Amniotic stem cell (primary cell): ENCODE measurements around the gene TMEM115.
A peak's percentile ranks its signal among the peaks of the same experiment; 100 is the strongest.

ENCODE experiments used
- DNase-seq: peaks from one replicate; lab custom pipeline; 2025; lab: John Stamatoyannopoulos, UW

The TMEM115 gene

DNA sequence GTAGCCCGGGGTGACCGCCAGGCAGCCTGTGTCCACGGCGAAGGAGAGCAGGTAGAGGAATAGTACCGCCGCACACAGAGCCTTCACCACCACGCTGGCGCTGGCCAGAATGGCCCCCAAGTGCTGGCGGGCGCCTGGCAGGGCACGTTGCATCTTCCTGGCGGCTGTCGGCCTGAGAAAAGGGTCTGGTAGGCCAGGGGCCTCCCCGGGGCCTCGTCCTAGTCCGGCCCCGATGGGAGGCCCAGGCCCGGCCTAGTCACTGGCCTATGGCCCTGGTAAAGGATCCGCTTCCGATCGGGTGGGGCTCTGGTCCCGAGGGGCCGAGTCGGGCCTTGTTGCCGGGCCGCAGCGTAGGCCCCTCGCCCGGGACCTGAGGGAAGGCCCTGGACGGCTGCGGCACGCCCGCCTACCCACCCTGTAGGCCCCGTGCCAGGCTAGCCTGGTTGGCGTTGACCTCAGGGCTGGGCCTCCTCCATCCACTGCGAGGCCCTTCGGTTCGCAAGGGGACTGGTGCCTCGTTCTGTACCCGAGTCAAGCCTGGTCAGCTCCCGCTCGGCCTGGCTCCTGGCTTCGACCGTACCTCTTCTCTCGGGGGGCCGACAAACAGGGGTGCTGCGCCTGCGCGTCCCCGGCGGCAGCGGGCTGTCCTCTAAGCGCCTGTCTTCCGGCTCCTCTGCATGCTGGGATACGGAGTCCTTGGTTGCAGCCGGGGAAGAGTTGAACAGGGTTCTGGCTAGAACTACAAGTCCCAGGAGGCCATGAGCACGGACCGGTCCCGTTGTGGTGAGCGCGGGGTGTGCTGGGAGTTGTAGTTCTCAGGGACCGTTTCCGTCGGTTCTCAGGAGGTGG, at the start of gene TMEM115:
Gene TMEM115 (minus strand): TSS at position 611 of the 849 bp plus-strand sequence. CDS start 458 bp downstream, at position 153.
- DNase-seq, result peak; percentile 95

- no peak for DNase-seq
Observed at GRCh38 chr3:50408443-50408944, 49.2 kb upstream of the TMEM115 start.

- DNase-seq, result no peak
Observed at GRCh38 chr3:50406487-50406886, 47.2 kb upstream of the TMEM115 start.

DNA sequence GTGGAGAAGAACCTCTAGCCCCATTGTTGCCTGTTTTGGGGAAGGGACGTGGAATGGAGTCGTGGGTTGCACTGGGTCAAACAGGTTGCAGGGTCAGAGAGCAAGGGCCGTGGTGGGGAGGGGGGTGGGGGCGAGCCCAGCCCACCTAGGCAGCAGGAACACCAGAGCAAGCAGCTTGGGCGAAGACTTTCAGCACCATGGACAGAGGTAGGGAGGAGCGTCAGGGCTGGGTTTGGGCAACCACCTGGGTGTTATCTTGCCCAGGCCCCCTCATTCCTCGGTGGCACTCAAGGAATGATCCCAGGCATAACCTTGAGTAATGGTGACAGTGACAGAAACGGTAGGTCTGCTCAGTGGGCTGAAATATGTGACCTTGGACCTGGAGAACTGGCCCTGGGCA, 45.9 kb upstream of the TMEM115 start:
- DNase-seq, result no peak

DNA sequence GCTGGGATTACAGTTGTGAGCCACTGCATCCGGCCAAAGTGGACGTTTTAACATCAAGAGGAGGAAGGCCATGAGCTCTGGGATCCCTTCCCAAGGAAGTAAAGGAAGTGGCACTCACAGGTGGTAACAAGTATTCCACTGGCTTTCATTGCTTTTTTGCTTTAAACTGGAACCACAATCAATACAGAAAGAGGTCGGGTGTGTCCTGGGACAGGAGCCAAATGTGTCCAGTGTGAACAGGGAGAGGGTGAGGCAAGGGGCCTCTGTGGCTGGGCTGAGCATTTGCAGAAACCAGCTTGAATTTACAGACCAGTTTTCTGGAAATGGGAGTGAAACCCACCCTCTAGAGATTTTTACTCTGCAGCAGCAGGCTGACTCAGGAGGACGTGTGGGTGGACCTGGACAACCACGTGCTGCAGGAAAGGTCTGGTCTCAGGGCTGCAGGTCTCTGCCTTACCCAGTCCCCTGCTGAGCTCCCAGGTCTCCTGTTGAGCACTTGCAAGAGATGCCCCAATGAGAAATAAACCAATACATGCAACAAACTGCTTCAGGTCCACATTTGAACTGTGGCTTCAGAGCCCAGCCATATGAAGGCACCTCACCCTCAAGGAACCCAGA, 42.8 kb upstream of the TMEM115 start:
- no peak for DNase-seq

- no peak for DNase-seq
Observed at GRCh38 chr3:50396502-50396901, 37.2 kb upstream of the TMEM115 start.

DNA sequence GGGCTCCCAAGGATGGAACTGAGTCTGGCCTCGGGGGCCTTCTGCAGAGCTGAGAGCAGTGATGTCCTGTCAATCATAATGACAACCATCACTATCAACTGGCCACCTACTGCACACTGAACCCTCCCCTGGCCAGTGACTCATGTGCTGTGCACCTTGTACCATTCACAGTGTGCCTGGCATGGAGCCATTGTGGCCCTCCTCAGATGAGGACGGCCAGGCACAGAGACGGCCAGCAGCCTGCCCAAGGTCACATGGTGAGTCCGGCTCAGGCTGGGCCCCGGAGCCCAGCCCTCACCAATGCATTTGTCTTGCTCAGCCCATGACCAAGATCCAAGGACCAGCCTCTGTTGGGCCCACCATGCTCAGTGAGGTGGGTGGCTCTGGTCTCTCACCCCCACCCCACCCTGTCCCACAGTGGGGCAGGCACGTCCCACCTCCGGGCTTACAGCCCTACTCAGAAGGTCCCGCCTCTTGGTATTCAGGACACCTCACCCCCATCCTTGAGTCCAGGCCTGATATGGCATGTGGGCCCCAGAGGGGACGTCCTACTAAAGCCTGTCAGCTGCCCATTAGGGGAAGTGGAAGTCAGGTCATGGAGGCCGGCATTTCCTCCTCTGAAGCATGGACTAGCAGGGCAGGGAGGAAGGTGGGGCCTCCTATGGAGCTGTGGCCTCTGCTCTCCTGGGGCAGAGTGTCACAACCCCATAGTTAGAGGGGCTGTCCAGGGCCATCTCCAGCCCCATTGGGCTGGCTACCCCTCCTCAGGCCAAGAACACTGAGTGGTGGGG, 35.9 kb upstream of the TMEM115 start:
- DNase-seq, result no peak

GRCh38 chr3:50393061-50393460, 33.7 kb upstream of the TMEM115 start:
- no peak for DNase-seq

GRCh38 chr3:50392101-50392715, 32.9 kb upstream of the TMEM115 start:
- DNase-seq, result no peak

DNA sequence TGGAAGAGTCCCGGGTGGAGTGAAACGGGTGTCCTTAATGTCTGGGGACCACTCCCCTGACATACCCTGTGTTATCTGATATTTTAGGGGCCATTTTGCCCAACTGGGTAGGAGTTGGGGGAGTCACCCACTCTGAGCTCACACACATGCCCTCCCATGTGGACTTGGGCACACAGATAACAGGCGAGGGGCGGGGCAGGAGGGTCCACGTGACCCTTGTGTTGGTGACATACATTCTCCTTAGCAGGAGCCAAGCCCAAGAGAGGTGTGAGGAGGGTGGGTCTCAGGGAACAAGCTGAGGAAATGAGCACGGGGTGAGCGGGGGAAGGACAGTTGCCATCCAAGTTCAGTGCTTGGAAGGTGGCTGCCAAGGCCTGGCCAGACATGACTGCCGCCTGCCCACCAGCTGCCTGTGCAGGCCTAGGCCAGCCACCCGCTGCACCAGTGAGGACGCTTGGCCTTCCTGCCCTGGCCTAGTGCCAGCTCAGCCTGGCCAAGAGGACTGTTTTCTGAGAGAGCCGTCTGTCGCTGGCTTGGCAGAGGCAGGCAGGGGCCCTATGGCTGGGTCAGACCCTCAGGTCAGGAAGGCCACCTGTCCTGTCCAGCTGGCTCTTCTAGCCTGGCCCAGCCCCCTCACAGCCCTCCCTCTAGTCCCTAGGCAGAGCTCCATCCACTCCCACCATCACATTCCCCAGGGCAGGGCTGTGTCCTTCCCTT, 31.3 kb upstream of the TMEM115 start:
- no peak for DNase-seq

GRCh38 chr3:50389414-50389767, 30.1 kb upstream of the TMEM115 start:
- no peak for DNase-seq

GRCh38 chr3:50388720-50389413, 29.5 kb upstream of the TMEM115 start:
- DNase-seq, result no peak

DNA sequence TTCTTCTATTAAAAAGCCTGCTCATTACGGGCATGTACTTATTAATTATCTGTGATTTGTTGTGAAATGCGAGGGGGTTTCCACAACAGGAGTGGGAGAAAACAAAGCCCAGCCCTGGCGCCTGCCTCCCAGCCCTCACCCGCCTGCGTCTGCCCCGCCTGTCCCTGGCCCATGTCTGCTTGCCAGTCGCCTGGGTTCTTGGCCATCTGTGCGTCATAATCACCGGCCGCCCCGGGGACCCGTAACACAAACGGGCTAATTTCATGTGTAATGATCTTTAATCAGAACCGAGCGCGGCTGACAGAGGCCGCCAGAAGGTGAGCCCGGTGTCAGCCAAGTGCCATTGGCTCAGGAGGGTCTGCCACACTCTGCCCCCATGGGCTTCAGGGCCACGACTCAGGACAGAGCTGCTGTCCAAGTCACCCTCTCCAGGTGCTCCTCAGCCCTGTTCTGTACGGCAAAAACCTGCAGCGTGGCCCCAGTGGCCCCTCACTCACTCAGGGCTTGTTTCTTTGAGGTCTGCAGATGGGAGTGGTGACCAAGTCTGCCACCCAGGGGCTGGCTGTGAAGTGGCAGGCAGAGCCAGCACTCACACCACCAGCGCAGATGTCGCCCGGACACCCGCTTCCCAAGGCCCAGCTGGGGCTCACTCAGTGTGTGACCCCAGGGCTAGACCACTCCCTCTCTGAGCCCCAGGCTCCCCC, 28.8 kb upstream of the TMEM115 start:
- DNase-seq, result no peak

DNA sequence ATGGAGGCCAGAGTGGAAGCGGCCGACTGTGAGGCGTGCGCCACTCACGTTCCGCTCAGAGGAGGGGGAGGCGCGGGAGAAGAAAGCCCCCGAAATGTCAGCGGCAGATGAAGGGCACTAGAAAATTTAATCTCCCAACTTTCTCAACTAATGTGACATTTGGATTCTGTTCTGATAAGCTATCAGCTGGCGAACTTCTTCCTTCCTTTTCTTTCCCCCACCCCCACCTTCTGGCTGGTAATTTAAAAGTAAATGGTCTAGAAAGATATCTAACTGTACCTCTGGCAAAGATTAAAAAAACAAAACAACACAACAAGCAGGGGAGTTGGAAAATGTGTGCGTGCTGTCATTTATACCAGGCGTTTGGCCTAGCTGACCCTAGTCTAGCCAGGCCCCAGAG, 26.4 kb upstream of the TMEM115 start:
- DNase-seq, result no peak

GRCh38 chr3:50383750-50384149, 24.4 kb upstream of the TMEM115 start:
- DNase-seq, result no peak

DNA sequence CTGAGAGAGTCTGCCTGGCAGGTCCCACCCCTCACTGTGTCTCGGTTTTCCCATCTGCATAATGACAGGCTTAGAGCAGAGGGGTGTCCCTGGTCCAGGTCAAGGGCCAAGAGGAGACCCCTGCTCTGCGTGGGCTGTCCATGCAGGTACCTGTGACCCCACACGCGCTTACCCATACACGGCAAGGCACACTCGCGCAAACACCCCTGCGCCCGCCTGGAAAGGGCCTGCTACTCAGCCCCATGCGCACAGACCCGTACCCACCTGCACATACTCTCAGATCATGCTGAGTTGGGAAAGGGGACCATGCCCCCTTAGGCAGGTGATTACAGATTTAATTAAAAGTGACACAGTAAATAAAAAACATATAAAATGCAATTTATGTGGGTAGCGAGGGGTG, 23.4 kb upstream of the TMEM115 start:
- DNase-seq, result no peak

DNA sequence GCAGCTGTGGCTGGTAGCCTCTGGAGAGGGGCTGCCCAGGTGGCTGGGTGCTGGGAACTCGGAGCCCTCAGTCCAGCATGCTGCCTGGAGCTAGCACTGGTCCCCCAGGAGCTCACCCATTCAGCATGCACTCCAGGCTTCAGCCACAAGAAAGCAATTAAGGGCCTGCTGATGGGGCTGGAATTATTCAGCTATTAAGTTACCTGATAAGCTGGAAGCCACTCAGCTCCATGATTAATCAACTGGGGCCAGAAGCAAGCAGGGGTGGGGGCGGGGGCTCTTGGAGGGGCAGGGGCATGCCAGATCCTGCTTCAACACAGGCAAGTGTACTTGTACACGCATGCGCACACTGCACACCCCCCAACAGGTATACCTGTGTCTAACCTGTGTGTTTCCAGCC, 22.1 kb upstream of the TMEM115 start:
- no peak for DNase-seq

- DNase-seq, result no peak
Observed at GRCh38 chr3:50380405-50381085, 21.2 kb upstream of the TMEM115 start.

DNA sequence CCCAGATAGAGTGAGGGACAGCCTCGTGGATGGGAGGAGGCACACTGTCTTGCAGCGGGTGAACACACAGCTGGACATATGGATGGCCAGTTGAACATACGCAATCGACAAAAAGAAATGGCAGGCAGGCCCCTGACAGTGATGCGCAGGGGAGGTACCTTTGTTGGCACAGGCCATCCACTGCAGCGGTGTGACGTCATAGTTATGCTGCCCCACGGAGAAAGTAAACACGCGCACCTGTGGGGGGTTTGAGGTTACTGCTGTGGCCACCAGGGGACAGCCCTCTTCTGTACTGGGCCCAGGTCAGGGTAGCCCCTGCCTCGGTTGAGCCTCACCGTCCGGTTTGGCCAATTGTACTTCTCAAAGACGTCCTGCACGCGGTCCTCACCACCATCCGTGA, 19.4 kb upstream of the TMEM115 start:
- no peak for DNase-seq

- DNase-seq, result no peak
Observed at GRCh38 chr3:50378024-50378423, 18.7 kb upstream of the TMEM115 start.
